B cell (primary cell): Measurements from ENCODE around the gene GOLGB1.

ENCODE experiments used
- CTCF ChIP-seq: fragments of 200-600 bp; IDR thresholded peaks from one replicate; pipeline ENCODE4 v1.8.0; 2022; ENCODE audit warnings: antibody characterized with exemption, mild to moderate bottlenecking
- EZH2 ChIP-seq: IDR thresholded peaks from 2 replicates; pipeline ENCODE4 v1.6.1; 2012; ENCODE audit warnings: borderline replicate concordance, low read depth, mild to moderate bottlenecking, moderate library complexity, low read length; ENCODE audit not compliant: insufficient read depth, poor library complexity, severe bottlenecking

- TF ChIP-seq EZH2 (no peak), CTCF (no peak)
Measured at GRCh38 chr3:121735047-121735696, 14.4 kb downstream of the GOLGB1 start.
